HUES64 (cell line): ENCODE measurements around the gene CSTF3.
A peak's percentile ranks its signal among the peaks of the same experiment; 100 is the strongest.
"Not testable (repeated sequence)": the region's sequence is repeated elsewhere in the genome, so short reads cannot be mapped to it uniquely, and the experiment has no call there.

Experiments
- H3K27ac ChIP-seq: 2 replicates; pipeline ENCODE4 v1.7.0; 2013; ENCODE audit warnings: low read depth, low read length, inconsistent platforms
- H3K27me3 ChIP-seq: 2 replicates; pipeline ENCODE4 v1.6.1; 2013; ENCODE audit warnings: mild to moderate bottlenecking, low read length; ENCODE audit not compliant: insufficient read depth
- H3K36me3 ChIP-seq: 2 replicates; pipeline ENCODE4 v1.6.1; 2013; ENCODE audit warnings: mild to moderate bottlenecking, low read length; ENCODE audit not compliant: insufficient read depth
- H3K4me1 ChIP-seq: 2 replicates; pipeline ENCODE4 v1.6.1; 2013; ENCODE audit warnings: mild to moderate bottlenecking, low read length, moderate library complexity; ENCODE audit not compliant: insufficient read depth
- H3K4me3 ChIP-seq: 2 replicates; pipeline ENCODE4 v1.5.1; 2013; ENCODE audit warnings: mild to moderate bottlenecking, low read length, moderate library complexity
- H3K9ac ChIP-seq: 2 replicates; pipeline ENCODE4 v1.6.1; 2013; ENCODE audit warnings: mild to moderate bottlenecking, low read depth, low read length
- H3K9me3 ChIP-seq: 2 replicates; pipeline ENCODE4 v1.6.1; 2013; ENCODE audit warnings: low read depth, low read length; ENCODE audit not compliant: insufficient read depth
- WGBS: fragments of 150-250, 120-280 bp; methylation state at CpG from one replicate; pipeline ENCODE4 v1.1.7; 2013; ENCODE audit warnings: missing lambda C conversion rate; 5-methylcytosine and 5-hydroxymethylcytosine counted together

Gene CSTF3

GRCh38 chr11:33057284-33057683 lies 104.0 kb downstream of the CSTF3 start:
- Histone ChIP-seq H3K27ac (no peak overlapping the region), H3K9me3 (no peaks in the 10 kb centered on the region), H3K36me3 (peaks cover 67% of the 10 kb centered on the region), H3K9ac (no peak overlapping the region), H3K4me1 (peaks cover 9% of the 10 kb centered on the region; the same call in 1 of the 2 replicates), H3K27me3 (no peaks in the 10 kb centered on the region), H3K4me3 (no peak overlapping the region)
- 88% methylated on average over 1 of the region's 1 CpG for WGBS

- Histone ChIP-seq H3K9ac (no peak overlapping the region), H3K27me3 (no peaks in the 10 kb centered on the region), H3K9me3 (no peaks in the 10 kb centered on the region), H3K27ac (no peak overlapping the region), H3K4me1 (peaks cover 13% of the 10 kb centered on the region; the same call in 1 of the 2 replicates), H3K36me3 (peaks cover 51% of the 10 kb centered on the region), H3K4me3 (no peak overlapping the region)
Measured at GRCh38 chr11:33055375-33055774, 105.9 kb downstream of the CSTF3 start.

GRCh38 chr11:33052231-33052630 lies 109.0 kb downstream of the CSTF3 start:
- Histone ChIP-seq H3K4me3 (no peak overlapping the region), H3K27ac (no peak overlapping the region), H3K9ac (no peak overlapping the region), H3K9me3 (no peaks in the 10 kb centered on the region), H3K27me3 (no peaks in the 10 kb centered on the region), H3K36me3 (peaks cover 30% of the 10 kb centered on the region), H3K4me1 (peaks cover 16% of the 10 kb centered on the region)
- 100% methylated on average over 2 of the region's 2 CpGs for WGBS

GRCh38 chr11:33049565-33050408 lies 111.5 kb downstream of the CSTF3 start:
- H3K9ac ChIP-seq, H3K27me3 ChIP-seq, H3K4me3 ChIP-seq, H3K9me3 ChIP-seq: not testable (repeated sequence)
- 68% methylated on average over 3 of the region's 3 CpGs for WGBS
- Histone ChIP-seq H3K27ac (peak overlapping the region; percentile 31; the same call in 1 of the 2 replicates), H3K4me1 (peaks cover 16% of the 10 kb centered on the region), H3K36me3 (peaks cover 37% of the 10 kb centered on the region)

GRCh38 chr11:33048701-33049100 lies 112.6 kb downstream of the CSTF3 start:
- not testable (repeated sequence) for H3K9ac ChIP-seq, H3K27ac ChIP-seq, H3K9me3 ChIP-seq, H3K27me3 ChIP-seq, H3K4me3 ChIP-seq
- Histone ChIP-seq H3K4me1 (peaks cover 16% of the 10 kb centered on the region), H3K36me3 (peaks cover 43% of the 10 kb centered on the region)
- WGBS = 96% methylated on average over 6 of the region's 6 CpGs

GRCh38 chr11:33045551-33046255 lies 115.6 kb downstream of the CSTF3 start:
- Histone ChIP-seq H3K9ac (no peak overlapping the region), H3K4me1 (peaks cover 15% of the 10 kb centered on the region), H3K27me3 (no peaks in the 10 kb centered on the region), H3K9me3 (peaks cover 8% of the 10 kb centered on the region; the same call in 1 of the 2 replicates), H3K36me3 (peaks cover 42% of the 10 kb centered on the region), H3K4me3 (no peak overlapping the region), H3K27ac (no peak overlapping the region)
- WGBS = 94% methylated on average over 8 of the region's 8 CpGs

GRCh38 chr11:33044285-33044756 lies 117.0 kb downstream of the CSTF3 start:
- Histone ChIP-seq H3K27me3 (no peaks in the 10 kb centered on the region), H3K9ac (no peak overlapping the region), H3K4me1 (peaks cover 2% of the 10 kb centered on the region), H3K27ac (no peak overlapping the region), H3K9me3 (peaks cover 8% of the 10 kb centered on the region; the same call in 1 of the 2 replicates), H3K36me3 (peaks cover 42% of the 10 kb centered on the region), H3K4me3 (no peak overlapping the region)
- whole genome bisulfite sequencing = 96% methylated on average over 3 of the region's 4 CpGs

- H3K36me3 ChIP-seq = peaks cover 41% of the 10 kb centered on the region
- peaks cover 8% of the 10 kb centered on the region; the same call in 1 of the 2 replicates for H3K9me3 ChIP-seq
- no peak overlapping the region for H3K27ac ChIP-seq
- no peak overlapping the region for H3K9ac ChIP-seq
- no peaks in the 10 kb centered on the region; the same call in 1 of the 2 replicates for H3K4me1 ChIP-seq
- 95% methylated on average over 1 of the region's 2 CpGs for WGBS
- H3K27me3 ChIP-seq = no peaks in the 10 kb centered on the region
- no peak overlapping the region for H3K4me3 ChIP-seq
Measured at GRCh38 chr11:33043221-33043830, 118.0 kb downstream of the CSTF3 start.

- WGBS = 54% methylated on average over 5 of the region's 5 CpGs
- Histone ChIP-seq H3K4me1 (no peaks in the 10 kb centered on the region; the same call in 1 of the 2 replicates), H3K4me3 (peak overlapping the region; percentile 82; the same call in 1 of the 2 replicates), H3K9me3 (peaks cover 8% of the 10 kb centered on the region; the same call in 1 of the 2 replicates), H3K36me3 (peaks cover 24% of the 10 kb centered on the region), H3K27ac (no peak overlapping the region), H3K9ac (no peak overlapping the region), H3K27me3 (no peaks in the 10 kb centered on the region)
Measured at GRCh38 chr11:33040862-33041453, 120.3 kb downstream of the CSTF3 start.

GRCh38 chr11:33040033-33040861 lies 121.0 kb downstream of the CSTF3 start:
- H3K27me3 ChIP-seq = no peaks in the 10 kb centered on the region
- peak overlapping the region; percentile 82 for H3K4me3 ChIP-seq
- no peaks in the 10 kb centered on the region; the same call in 1 of the 2 replicates for H3K4me1 ChIP-seq
- H3K27ac ChIP-seq = peak overlapping the region; percentile 97
- peaks cover 17% of the 10 kb centered on the region for H3K36me3 ChIP-seq
- WGBS = 7% methylated on average over 26 of the region's 30 CpGs
- peaks cover 5% of the 10 kb centered on the region; the same call in 1 of the 2 replicates for H3K9me3 ChIP-seq
- peak overlapping the region; percentile 95 for H3K9ac ChIP-seq
